ENCODE measurements around the gene LDLRAD4.

LDLRAD4 gene

GRCh38 chr18:13381331-13381730 is 162.8 kb downstream of the LDLRAD4 start:
- H3K4me3 ChIP-seq (ENCODE audit: low read length in 2 of 2) = no peak overlapping the region

GRCh38 chr18:13381944-13382365 is 163.4 kb downstream of the LDLRAD4 start:
- Histone ChIP-seq H4K8ac (ENCODE audit: low read depth, low read length) (no peak overlapping the region), H3K9me3 (replicated peaks in 1 of 2; ENCODE audit: control insufficient read depth in 2 of 2, insufficient read depth in 1 of 2, low read depth in 1 of 2, low read length in 2 of 2) (no peaks in the 10 kb centered on the region), H3K79me1 (ENCODE audit: low read depth, low read length) (no peaks in the 10 kb centered on the region), H3K14ac (ENCODE audit: low read length) (no peak overlapping the region), H2AK5ac (ENCODE audit: low read depth, low read length) (no peak overlapping the region), H2BK15ac (ENCODE audit: low read length) (no peak overlapping the region), H3K4me3 (ENCODE audit: low read length in 2 of 2) (no peak overlapping the region), H2BK120ac (ENCODE audit: low read depth, low read length) (no peak overlapping the region), H3K4ac (ENCODE audit: low read length) (no peak overlapping the region), H2BK12ac (ENCODE audit: low read length) (no peak overlapping the region), H3K4me2 (ENCODE audit: insufficient read depth, low read length, poor library complexity, severe bottlenecking) (no peak overlapping the region), H3K18ac (ENCODE audit: low read length) (no peak overlapping the region), H3K9ac (ENCODE audit: low read depth, low read length, poor library complexity) (no peak overlapping the region), H2AFZ (ENCODE audit: low read length) (no peak overlapping the region), H3K36me3 (replicated peaks in 1 of 2; ENCODE audit: control insufficient read depth in 2 of 2, insufficient read depth in 2 of 2, low read length in 2 of 2) (no peaks in the 10 kb centered on the region), H3K4me1 (ENCODE audit: control insufficient read depth in 2 of 2, insufficient read depth in 1 of 2, low read depth in 1 of 2, low read length in 2 of 2) (peaks cover 8 to 9% of the 10 kb centered on the region in 2 donors), H3K23ac (ENCODE audit: low read depth, low read length, poor library complexity) (no peak overlapping the region), H3K27me3 (ENCODE audit: control insufficient read depth in 3 of 3, insufficient read depth in 3 of 3, low read depth in 1 of 3, low read length in 3 of 3) (no peaks in the 10 kb centered on the region), H2BK5ac (ENCODE audit: low read length) (no peak overlapping the region), H3K27ac (replicated peaks; ENCODE audit: low read length) (no peak overlapping the region), H4K91ac (ENCODE audit: low read depth, low read length, poor library complexity) (no peak overlapping the region)
- no CpG with 5 or more reads among the region's 14 CpGs for WGBS, 2 donors (ENCODE audit: extremely low coverage in 2 of 2, insufficient read length in 2 of 2, insufficient replicate concordance in 1 of 2)
- no peak for DNase-seq (ENCODE audit: low spot score)

More at GRCh38 chr18:13381331-13381730, 162.8 kb downstream of the LDLRAD4 start:
- H3K9me3 ChIP-seq (replicated peaks in 1 of 2; ENCODE audit: control insufficient read depth in 2 of 2, insufficient read depth in 1 of 2, low read depth in 1 of 2, low read length in 2 of 2) = no peaks in the 10 kb centered on the region
- DNase-seq (ENCODE audit: low spot score) = no peak
- H2BK15ac ChIP-seq (ENCODE audit: low read length) = no peak overlapping the region
- no peak overlapping the region for H2BK12ac ChIP-seq (ENCODE audit: low read length)
- peaks cover 8 to 9% of the 10 kb centered on the region in 2 donors for H3K4me1 ChIP-seq (ENCODE audit: control insufficient read depth in 2 of 2, insufficient read depth in 1 of 2, low read depth in 1 of 2, low read length in 2 of 2)
- H3K27ac ChIP-seq (replicated peaks; ENCODE audit: low read length) = no peak overlapping the region
- no peak overlapping the region for H2AK5ac ChIP-seq (ENCODE audit: low read depth, low read length)
- no peak overlapping the region for H3K9ac ChIP-seq (ENCODE audit: low read depth, low read length, poor library complexity)
- no peak overlapping the region for H4K91ac ChIP-seq (ENCODE audit: low read depth, low read length, poor library complexity)
- H3K18ac ChIP-seq (ENCODE audit: low read length) = no peak overlapping the region
- H2AFZ ChIP-seq (ENCODE audit: low read length) = no peak overlapping the region
- H3K4ac ChIP-seq (ENCODE audit: low read length) = no peak overlapping the region
- H3K36me3 ChIP-seq (replicated peaks in 1 of 2; ENCODE audit: control insufficient read depth in 2 of 2, insufficient read depth in 2 of 2, low read length in 2 of 2) = no peaks in the 10 kb centered on the region
- no peak overlapping the region for H3K4me2 ChIP-seq (ENCODE audit: insufficient read depth, low read length, poor library complexity, severe bottlenecking)
- H3K23ac ChIP-seq (ENCODE audit: low read depth, low read length, poor library complexity) = no peak overlapping the region
- H4K8ac ChIP-seq (ENCODE audit: low read depth, low read length) = no peak overlapping the region
- no peak overlapping the region for H2BK5ac ChIP-seq (ENCODE audit: low read length)
- H3K14ac ChIP-seq (ENCODE audit: low read length) = no peak overlapping the region
- no CpG with 5 or more reads among the region's 9 CpGs for WGBS, 2 donors (ENCODE audit: extremely low coverage in 2 of 2, insufficient read length in 2 of 2, insufficient replicate concordance in 1 of 2)
- H3K27me3 ChIP-seq (ENCODE audit: control insufficient read depth in 3 of 3, insufficient read depth in 3 of 3, low read depth in 1 of 3, low read length in 3 of 3) = no peaks in the 10 kb centered on the region
- H3K79me1 ChIP-seq (ENCODE audit: low read depth, low read length) = no peaks in the 10 kb centered on the region
- no peak overlapping the region for H2BK120ac ChIP-seq (ENCODE audit: low read depth, low read length)

GRCh38 chr18:13382366-13382953 is 163.9 kb downstream of the LDLRAD4 start:
- Histone ChIP-seq H2BK12ac (ENCODE audit: low read length) (no peak overlapping the region), H3K27me3 (ENCODE audit: control insufficient read depth in 3 of 3, insufficient read depth in 3 of 3, low read depth in 1 of 3, low read length in 3 of 3) (no peaks in the 10 kb centered on the region), H3K4me2 (ENCODE audit: insufficient read depth, low read length, poor library complexity, severe bottlenecking) (no peak overlapping the region), H3K9ac (ENCODE audit: low read depth, low read length, poor library complexity) (no peak overlapping the region), H3K4me1 (ENCODE audit: control insufficient read depth in 2 of 2, insufficient read depth in 1 of 2, low read depth in 1 of 2, low read length in 2 of 2) (peaks cover 8 to 9% of the 10 kb centered on the region in 2 donors), H2AFZ (ENCODE audit: low read length) (no peak overlapping the region), H2AK5ac (ENCODE audit: low read depth, low read length) (no peak overlapping the region), H3K4me3 (ENCODE audit: low read length in 2 of 2) (no peak overlapping the region), H3K23ac (ENCODE audit: low read depth, low read length, poor library complexity) (no peak overlapping the region), H3K4ac (ENCODE audit: low read length) (no peak overlapping the region), H3K18ac (ENCODE audit: low read length) (no peak overlapping the region), H3K14ac (ENCODE audit: low read length) (no peak overlapping the region), H2BK15ac (ENCODE audit: low read length) (no peak overlapping the region), H3K79me1 (ENCODE audit: low read depth, low read length) (no peaks in the 10 kb centered on the region), H2BK5ac (ENCODE audit: low read length) (no peak overlapping the region), H3K36me3 (replicated peaks in 1 of 2; ENCODE audit: control insufficient read depth in 2 of 2, insufficient read depth in 2 of 2, low read length in 2 of 2) (no peaks in the 10 kb centered on the region), H2BK120ac (ENCODE audit: low read depth, low read length) (no peak overlapping the region), H4K8ac (ENCODE audit: low read depth, low read length) (no peak overlapping the region), H3K9me3 (replicated peaks in 1 of 2; ENCODE audit: control insufficient read depth in 2 of 2, insufficient read depth in 1 of 2, low read depth in 1 of 2, low read length in 2 of 2) (no peaks in the 10 kb centered on the region), H3K27ac (replicated peaks; ENCODE audit: low read length) (no peak overlapping the region), H4K91ac (ENCODE audit: low read depth, low read length, poor library complexity) (no peak overlapping the region)
- no peak for DNase-seq (ENCODE audit: low spot score)
- no CpG with 5 or more reads among the region's 9 CpGs for WGBS, 2 donors (ENCODE audit: extremely low coverage in 2 of 2, insufficient read length in 2 of 2, insufficient replicate concordance in 1 of 2)

GRCh38 chr18:13382954-13383827 is 164.6 kb downstream of the LDLRAD4 start:
- Histone ChIP-seq H3K27me3 (ENCODE audit: control insufficient read depth in 3 of 3, insufficient read depth in 3 of 3, low read depth in 1 of 3, low read length in 3 of 3) (no peaks in the 10 kb centered on the region), H4K91ac (ENCODE audit: low read depth, low read length, poor library complexity) (no peak overlapping the region), H3K23ac (ENCODE audit: low read depth, low read length, poor library complexity) (no peak overlapping the region), H3K4me3 (ENCODE audit: low read length in 2 of 2) (no peak overlapping the region), H2AK5ac (ENCODE audit: low read depth, low read length) (no peak overlapping the region), H2BK5ac (ENCODE audit: low read length) (no peak overlapping the region), H3K4me1 (ENCODE audit: control insufficient read depth in 2 of 2, insufficient read depth in 1 of 2, low read depth in 1 of 2, low read length in 2 of 2) (peaks cover 8 to 9% of the 10 kb centered on the region in 2 donors), H2BK120ac (ENCODE audit: low read depth, low read length) (no peak overlapping the region), H3K18ac (ENCODE audit: low read length) (no peak overlapping the region), H3K9me3 (replicated peaks in 1 of 2; ENCODE audit: control insufficient read depth in 2 of 2, insufficient read depth in 1 of 2, low read depth in 1 of 2, low read length in 2 of 2) (no peaks in the 10 kb centered on the region), H3K79me1 (ENCODE audit: low read depth, low read length) (no peaks in the 10 kb centered on the region), H2BK12ac (ENCODE audit: low read length) (no peak overlapping the region), H3K36me3 (replicated peaks in 1 of 2; ENCODE audit: control insufficient read depth in 2 of 2, insufficient read depth in 2 of 2, low read length in 2 of 2) (no peaks in the 10 kb centered on the region), H3K27ac (replicated peaks; ENCODE audit: low read length) (no peak overlapping the region), H2BK15ac (ENCODE audit: low read length) (no peak overlapping the region), H3K9ac (ENCODE audit: low read depth, low read length, poor library complexity) (no peak overlapping the region), H3K4me2 (ENCODE audit: insufficient read depth, low read length, poor library complexity, severe bottlenecking) (no peak overlapping the region), H3K14ac (ENCODE audit: low read length) (no peak overlapping the region), H4K8ac (ENCODE audit: low read depth, low read length) (no peak overlapping the region), H2AFZ (ENCODE audit: low read length) (no peak overlapping the region), H3K4ac (ENCODE audit: low read length) (no peak overlapping the region)
- WGBS, 2 donors (ENCODE audit: extremely low coverage in 2 of 2, insufficient read length in 2 of 2, insufficient replicate concordance in 1 of 2) = no CpG with 5 or more reads among the region's 19 CpGs
- no peak for DNase-seq (ENCODE audit: low spot score)
